ENCODE results near the gene ARHGAP15. TPM values are rescaled to one million over a fixed set of nuclear protein-coding genes. Genes with fewer than 3 reads are reported as not detected.

The ARHGAP15 gene
- total and polyA plus RNA-seq, 2 experiments from 2014 or later: 0.26 TPM; not detected in 1

- H3K4me3 Mint-ChIP-seq: no peak overlapping the region
- TF ChIP-seq ETS1 (IDR thresholded peaks at IDR 0.05): no peak
- no peak for TF ChIP-seq CTCF (conservative IDR thresholded peaks at IDR 0.05; ENCODE audit: low read depth in 2 of 2)
- TF ChIP-seq CREB1 (CRISPR knock-in tag; IDR thresholded peaks at IDR 0.05; ENCODE audit: low read depth): no peak
- TF ChIP-seq EZH2phosphoT487 (IDR thresholded peaks at IDR 0.05; ENCODE audit: unreplicated experiment): no peak
- TF ChIP-seq EZH2 (IDR thresholded peaks at IDR 0.05; ENCODE audit: low read depth, unreplicated experiment): no peak
- no peak for TF ChIP-seq NANOG (IDR thresholded peaks at IDR 0.05; ENCODE audit: borderline replicate concordance)
- TF ChIP-seq POLR2AphosphoS5 (IDR thresholded peaks at IDR 0.05; ENCODE audit: low read depth): no peak
- TF ChIP-seq ZNF331 (CRISPR knock-in tag; IDR thresholded peaks at IDR 0.05; ENCODE audit: low read depth): no peak
- TF ChIP-seq JUNB (IDR thresholded peaks at IDR 0.05; ENCODE audit: unreplicated experiment): no peak
- TF ChIP-seq ZNF114 (CRISPR knock-in tag; IDR thresholded peaks at IDR 0.05): no peak
- no peak for TF ChIP-seq STAT1 (IDR thresholded peaks at IDR 0.05; ENCODE audit: unreplicated experiment)
- no peak for TF ChIP-seq REST (IDR thresholded peaks at IDR 0.05; ENCODE audit: unreplicated experiment)
- no peak for TF ChIP-seq ZNF462 (CRISPR knock-in tag; IDR thresholded peaks at IDR 0.05)
- Histone ChIP-seq H3K4me2 (no peak overlapping the region), H4K20me1 (replicated peaks; ENCODE audit: insufficient read depth) (no peaks in the 10 kb centered on the region), H3F3A (replicated peaks; ENCODE audit: low read depth) (no peaks in the 10 kb centered on the region), H3K27ac (ENCODE audit: low read depth) (no peak overlapping the region), H3K4me3 (no peak overlapping the region), H2AFZ (no peak overlapping the region), H3K4me1 (ENCODE audit: insufficient read depth) (no peaks in the 10 kb centered on the region), H3K27me3 (ENCODE audit: insufficient read depth) (no peaks in the 10 kb centered on the region), H3K79me2 (replicated peaks; ENCODE audit: insufficient read depth) (no peaks in the 10 kb centered on the region), H3K9me2 (ENCODE audit: insufficient read depth) (no peaks in the 10 kb centered on the region), H3K36me3 (ENCODE audit: insufficient read depth) (no peaks in the 10 kb centered on the region)
- H3K27ac Mint-ChIP-seq: no peak overlapping the region
- no peak for ATAC-seq
- H3K27me3 Mint-ChIP-seq (ENCODE audit: insufficient read depth, low read depth, poor library complexity): no peaks in the 10 kb centered on the region
- 0 out of 3 replicates have a peak, but pooled peaks cover 2% of the 10 kb centered on the region for H3K4me1 Mint-ChIP-seq
- DNase-seq (ENCODE audit: low spot score): no peak
- H3K36me3 Mint-ChIP-seq (ENCODE audit: low read depth): no peaks in the 10 kb centered on the region
- H3K9me3 Mint-ChIP-seq: no peaks in the 10 kb centered on the region
Observed at GRCh38 chr2:143209570-143210445, 80.6 kb downstream of the ARHGAP15 start.

All from GM23338 (cell line).